HepG2 (cell line): ENCODE measurements around the gene COQ3. TPM values are rescaled to one million over a fixed set of nuclear protein-coding genes. Genes with fewer than 3 reads are reported as not detected.

Experiments used
- AGO1 ChIP-seq: fragments of 200-400 bp; formaldehyde crosslinking; IDR thresholded peaks from 2 replicates; pipeline ENCODE4 v1.6.1; 2017; ENCODE audit warnings: mild to moderate bottlenecking, low read depth, low read length, moderate library complexity; ENCODE audit not compliant: poor library complexity, severe bottlenecking
- AKAP8 ChIP-seq: sonication (generic); formaldehyde crosslinking; IDR thresholded peaks from 2 replicates; pipeline ENCODE4 v1.5.1; 2020; ENCODE audit warnings: mild to moderate bottlenecking, missing genetic modification reagents
- CBX1 ChIP-seq: IDR thresholded peaks from one replicate; pipeline ENCODE4 v1.6.1; 2016; ENCODE audit warnings: antibody characterized with exemption, low read depth
- FOXJ3 ChIP-seq: sonication (generic); formaldehyde crosslinking; IDR thresholded peaks from 2 replicates; pipeline ENCODE4 v1.4.0; 2020; ENCODE audit warnings: missing genetic modification reagents, mild to moderate bottlenecking, borderline replicate concordance
- FOXP4 ChIP-seq: sonication (generic); formaldehyde crosslinking; IDR thresholded peaks from 2 replicates; pipeline ENCODE4 v1.4.0; 2020; ENCODE audit warnings: missing genetic modification reagents
- HOXA3 ChIP-seq: sonication (generic); formaldehyde crosslinking; IDR thresholded peaks from 2 replicates; pipeline ENCODE4 v1.5.0; 2020; ENCODE audit warnings: missing genetic modification reagents
- IKZF1 ChIP-seq: fragments of 450-650 bp; IDR thresholded peaks from 2 replicates; pipeline ENCODE4 v1.7.1; 2016
- KAT8 ChIP-seq: IDR thresholded peaks from 2 replicates; pipeline ENCODE4 v1.6.1; 2016; ENCODE audit warnings: missing genetic modification reagents, missing compliant biosample characterization
- MATR3 ChIP-seq: sonication (generic); formaldehyde crosslinking; IDR thresholded peaks from 2 replicates; pipeline ENCODE4 v1.4.0; 2020; ENCODE audit warnings: missing genetic modification reagents
- NR2F2 ChIP-seq: IDR thresholded peaks from 2 replicates; pipeline ENCODE4 v1.6.1; 2012; ENCODE audit warnings: low read depth, inconsistent platforms, borderline replicate concordance
- RBFOX2 ChIP-seq: fragments of 200-400 bp; formaldehyde crosslinking; IDR thresholded peaks from 2 replicates; pipeline ENCODE4 v1.6.1; 2017; ENCODE audit warnings: low read depth, mild to moderate bottlenecking, low read length
- SMAD1 ChIP-seq: sonication (generic); formaldehyde crosslinking; IDR thresholded peaks from 2 replicates; pipeline ENCODE4 v1.4.0; 2020; ENCODE audit warnings: missing genetic modification reagents, low read depth, mild to moderate bottlenecking, borderline replicate concordance
- SNAPC5 ChIP-seq: sonication (generic); formaldehyde crosslinking; IDR thresholded peaks from 2 replicates; pipeline ENCODE4 v1.8.1; 2023; ENCODE audit warnings: mild to moderate bottlenecking, missing genetic modification reagents, borderline replicate concordance
- ZBTB38 ChIP-seq: sonication (generic); formaldehyde crosslinking; IDR thresholded peaks from 2 replicates; pipeline ENCODE4 v1.5.1; 2020; ENCODE audit warnings: mild to moderate bottlenecking, missing genetic modification reagents
- ZBTB7B ChIP-seq: sonication (generic); formaldehyde crosslinking; IDR thresholded peaks from 2 replicates; pipeline ENCODE4 v1.4.0; 2020; ENCODE audit warnings: missing genetic modification reagents
- ZFP36L2 ChIP-seq: sonication (generic); formaldehyde crosslinking; IDR thresholded peaks from 2 replicates; pipeline ENCODE4 v1.4.0; 2020; ENCODE audit warnings: missing genetic modification reagents
- ZNF143 ChIP-seq: sonication (generic); formaldehyde crosslinking; IDR thresholded peaks from 2 replicates; pipeline ENCODE4 v1.4.0; 2020; ENCODE audit warnings: missing genetic modification reagents
- ZNF451 ChIP-seq: sonication (generic); formaldehyde crosslinking; IDR thresholded peaks from 2 replicates; pipeline ENCODE4 v1.5.0; 2020; ENCODE audit warnings: mild to moderate bottlenecking, missing genetic modification reagents
- ZNF562 ChIP-seq: sonication (generic); formaldehyde crosslinking; IDR thresholded peaks from 2 replicates; pipeline ENCODE4 v1.8.0; 2022; ENCODE audit warnings: missing genetic modification reagents, borderline replicate concordance
- ZNF607 ChIP-seq: sonication (generic); formaldehyde crosslinking; IDR thresholded peaks from 2 replicates; pipeline ENCODE4 v1.5.1; 2020; ENCODE audit warnings: missing genetic modification reagents, mild to moderate bottlenecking, borderline replicate concordance
- ZSCAN30 ChIP-seq: sonication (generic); formaldehyde crosslinking; IDR thresholded peaks from 2 replicates; pipeline ENCODE4 v1.5.0; 2020; ENCODE audit warnings: mild to moderate bottlenecking, missing genetic modification reagents
- polyA plus RNA-seq, 8 experiments: library from polyadenylated mRNA; depleted of rRNA in 3 of 8; stranded (reverse) in 7 of 8; unstranded in 1 of 8; fragments of >200 nt; fragmentation: Illumina TruSeq in 4 of 8; extraction: Trizol in 4 of 8; gene quantifications; 2 replicates each; pipeline versions ENCODE4 v1.2.1 to v1.2.3, GENCODE V29; 2011 to 2016; ENCODE audit warnings: low read depth in 4 of 8, missing spikeins in 1 of 8, mixed read lengths in 1 of 8; ENCODE audit not compliant: insufficient read depth in 1 of 8
- total RNA-seq, 5 experiments: library from RNA; depleted of rRNA; stranded (reverse); fragments of >200 nt; fragmentation: Illumina TruSeq; extraction: Trizol; gene quantifications; 2 replicates each; pipeline ENCODE4 v1.2.3, GENCODE V29; 2016; ENCODE audit warnings: low read depth in 1 of 5
- TF ChIP-seq, protein P1 (sequence below), 2 experiments: sonication (generic) in 1 of 2; formaldehyde crosslinking in 1 of 2; IDR thresholded peaks; 2 replicates each; pipeline versions ENCODE4 v1.5.1 to v1.6.1; 2011 to 2020; ENCODE audit warnings: borderline replicate concordance in 1 of 2, low read depth in 1 of 2, low read length in 1 of 2, mild to moderate bottlenecking in 1 of 2, missing genetic modification reagents in 1 of 2, moderate library complexity in 1 of 2
- TF ChIP-seq, protein P2 (sequence below): conservative IDR thresholded peaks from 2 replicates; pipeline ENCODE4 v1.6.1; 2018; ENCODE audit warnings: missing genetic modification reagents

COQ3 gene
- total and polyA plus RNA-seq, 2 of the 13 experiments (the other 11 are each of a cell fraction or from before 2014, with no cell fraction given): 5.3 to 20.5 TPM

GRCh38 chr6:99393698-99394531, at the start of gene COQ3 (continued):
- no peak; the same call in 1 of the 2 replicates for TF ChIP-seq FOXP4 (CRISPR knock-in tag)
- TF ChIP-seq NR2F2: 0 out of 2 replicates have a peak, but pooled peaks have one; percentile 2
- 0 out of 2 replicates have a peak, but pooled peaks have one; percentile 52 for TF ChIP-seq ZNF607 (CRISPR knock-in tag)
- TF ChIP-seq ZBTB38: no peak; the same call in 1 of the 2 replicates
- TF ChIP-seq SNAPC5: no peak
- TF ChIP-seq ZFP36L2: no peak
- no peak for TF ChIP-seq ZNF143 (CRISPR knock-in tag)
- TF ChIP-seq AKAP8 (CRISPR knock-in tag): no peak
- peak; percentile 33 for TF ChIP-seq AGO1
- no peak for TF ChIP-seq MATR3 (CRISPR knock-in tag)
- peak; percentile 23; the same call in 1 of the 2 replicates for TF ChIP-seq FOXJ3 (CRISPR knock-in tag)
- peak; percentile 50; the same call in 1 of the 2 replicates for TF ChIP-seq HOXA3 (CRISPR knock-in tag)
- TF ChIP-seq, protein P1, sequence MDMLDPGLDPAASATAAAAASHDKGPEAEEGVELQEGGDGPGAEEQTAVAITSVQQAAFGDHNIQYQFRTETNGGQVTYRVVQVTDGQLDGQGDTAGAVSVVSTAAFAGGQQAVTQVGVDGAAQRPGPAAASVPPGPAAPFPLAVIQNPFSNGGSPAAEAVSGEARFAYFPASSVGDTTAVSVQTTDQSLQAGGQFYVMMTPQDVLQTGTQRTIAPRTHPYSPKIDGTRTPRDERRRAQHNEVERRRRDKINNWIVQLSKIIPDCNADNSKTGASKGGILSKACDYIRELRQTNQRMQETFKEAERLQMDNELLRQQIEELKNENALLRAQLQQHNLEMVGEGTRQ (IDR thresholded peaks at IDR 0.05; ENCODE audit: low read depth, low read length): no peak
- TF ChIP-seq, protein P1 (CRISPR knock-in tag; IDR thresholded peaks at IDR 0.05; ENCODE audit: borderline replicate concordance): no peak
- 0 out of 2 replicates have a peak, but pooled peaks have one; percentile 50 for TF ChIP-seq ZBTB7B (CRISPR knock-in tag)
- TF ChIP-seq IKZF1: no peak
- TF ChIP-seq ZNF451 (CRISPR knock-in tag): 0 out of 2 replicates have a peak, but pooled peaks have one; percentile 57
- TF ChIP-seq, protein P2, sequence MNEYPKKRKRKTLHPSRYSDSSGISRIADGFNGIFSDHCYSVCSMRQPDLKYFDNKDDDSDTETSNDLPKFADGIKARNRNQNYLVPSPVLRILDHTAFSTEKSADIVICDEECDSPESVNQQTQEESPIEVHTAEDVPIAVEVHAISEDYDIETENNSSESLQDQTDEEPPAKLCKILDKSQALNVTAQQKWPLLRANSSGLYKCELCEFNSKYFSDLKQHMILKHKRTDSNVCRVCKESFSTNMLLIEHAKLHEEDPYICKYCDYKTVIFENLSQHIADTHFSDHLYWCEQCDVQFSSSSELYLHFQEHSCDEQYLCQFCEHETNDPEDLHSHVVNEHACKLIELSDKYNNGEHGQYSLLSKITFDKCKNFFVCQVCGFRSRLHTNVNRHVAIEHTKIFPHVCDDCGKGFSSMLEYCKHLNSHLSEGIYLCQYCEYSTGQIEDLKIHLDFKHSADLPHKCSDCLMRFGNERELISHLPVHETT (CRISPR knock-in tag): no peak
- TF ChIP-seq KAT8 (CRISPR knock-in tag): peak; percentile 57
- TF ChIP-seq ZNF562: no peak
- peak; percentile 72 for TF ChIP-seq RBFOX2
- peak; percentile 81; the same call in 1 of the 2 replicates for TF ChIP-seq SMAD1
- TF ChIP-seq CBX1: no peak
- TF ChIP-seq ZSCAN30 (CRISPR knock-in tag): no peak
